HEK293T (cell line): ENCODE data around the gene HTR1B.

Source experiments
- CTCF ChIA-PET: fragments of 350-600 bp; formaldehyde crosslinking; extraction: SDS; loops from one replicate; lab custom pipeline; 2021; ENCODE audit warnings: antibody characterized with exemption, inconsistent platforms; lab: Yijun Ruan, JAX
- POLR2A ChIA-PET: fragments of 350-600 bp; formaldehyde crosslinking; extraction: SDS; loops from one replicate; lab custom pipeline; 2020; ENCODE audit warnings: antibody characterized with exemption, inconsistent platforms; lab: Yijun Ruan, JAX
- DNase-seq: peaks from one replicate; pipeline ENCODE4 v3.0.0; 2012; ENCODE audit warnings: mixed read lengths; ENCODE audit errors: extremely low spot score
- ARNT ChIP-seq: fragments of 450-650 bp; IDR thresholded peaks from 2 replicates; pipeline ENCODE4 v1.6.1; 2017; ENCODE audit warnings: mild to moderate bottlenecking
- BHLHE40 ChIP-seq: fragments of 450-650 bp; IDR thresholded peaks from 2 replicates; pipeline ENCODE4 v1.6.1; 2016; ENCODE audit warnings: mild to moderate bottlenecking, moderate library complexity, borderline replicate concordance
- CTBP1 ChIP-seq: fragments of 450-650 bp; IDR thresholded peaks from 2 replicates; pipeline ENCODE4 v1.6.1; 2016; ENCODE audit warnings: borderline replicate concordance
- ELF4 ChIP-seq: fragments of 450-650 bp; IDR thresholded peaks from 2 replicates; pipeline ENCODE4 v1.6.1; 2017; ENCODE audit warnings: antibody characterized with exemption
- FOXA1 ChIP-seq: fragments of 450-650 bp; IDR thresholded peaks from 2 replicates; pipeline ENCODE4 v1.6.1; 2016; ENCODE audit warnings: mild to moderate bottlenecking
- FOXK2 ChIP-seq: fragments of 450-650 bp; IDR thresholded peaks from 2 replicates; pipeline ENCODE4 v1.6.1; 2016; ENCODE audit warnings: mild to moderate bottlenecking
- FOXM1 ChIP-seq: fragments of 450-650 bp; IDR thresholded peaks from 2 replicates; pipeline ENCODE4 v1.6.1; 2017; ENCODE audit warnings: mild to moderate bottlenecking, borderline replicate concordance
- HDGF ChIP-seq: fragments of 450-650 bp; IDR thresholded peaks from 2 replicates; pipeline ENCODE4 v1.6.1; 2017; ENCODE audit warnings: antibody characterized with exemption, borderline replicate concordance
- L3MBTL2 ChIP-seq: fragments of 450-650 bp; conservative IDR thresholded peaks from 2 replicates; pipeline ENCODE4 v1.6.1; 2016; ENCODE audit warnings: mild to moderate bottlenecking
- LEF1 ChIP-seq: fragments of 450-650 bp; IDR thresholded peaks from 2 replicates; pipeline ENCODE4 v1.6.1; 2017; ENCODE audit warnings: mild to moderate bottlenecking, borderline replicate concordance
- NFRKB ChIP-seq: fragments of 450-650 bp; IDR thresholded peaks from 2 replicates; pipeline ENCODE4 v1.6.1; 2016; ENCODE audit warnings: mild to moderate bottlenecking, moderate library complexity
- PKNOX1 ChIP-seq: fragments of 450-650 bp; IDR thresholded peaks from 2 replicates; pipeline ENCODE4 v1.6.1; 2016
- SP1 ChIP-seq: fragments of 450-650 bp; IDR thresholded peaks from 2 replicates; pipeline ENCODE4 v1.6.1; 2017
- SUZ12 ChIP-seq: fragments of 450-650 bp; IDR thresholded peaks from 2 replicates; pipeline ENCODE4 v1.6.1; 2016; ENCODE audit warnings: mild to moderate bottlenecking
- TARDBP ChIP-seq: fragments of 450-650 bp; IDR thresholded peaks from 2 replicates; pipeline ENCODE4 v1.6.1; 2016
- ZNF384 ChIP-seq: fragments of 450-650 bp; IDR thresholded peaks from 2 replicates; pipeline ENCODE4 v1.6.1; 2016

Gene HTR1B

GRCh38 chr6:77466055-77466450, 2.8 kb upstream of the HTR1B start:
- ChIA-PET CTCF (no interaction called here), POLR2A (no interaction called here)
- peak; percentile 21 for DNase-seq
- TF ChIP-seq HDGF, result no peak

GRCh38 chr6:77464495-77464867, 1.2 kb upstream of the HTR1B start:
- no peak for TF ChIP-seq NFRKB
- TF ChIP-seq TARDBP, result no peak
- TF ChIP-seq BHLHE40, result no peak
- POLR2A ChIA-PET, result no interaction called here
- CTCF ChIA-PET, result no interaction called here
- DNase-seq, result no peak

GRCh38 chr6:77463861-77464494, 687 bp upstream of the HTR1B start:
- TF ChIP-seq PKNOX1, result no peak
- TF ChIP-seq FOXM1, result no peak
- no peak for TF ChIP-seq FOXA1
- ChIA-PET CTCF (no interaction called here), POLR2A (no interaction called here)
- no peak for DNase-seq

GRCh38 chr6:77462359-77463307, 658 bp downstream of the HTR1B start:
- TF ChIP-seq FOXK2 (no peak), LEF1 (no peak), L3MBTL2 (no peak), SUZ12 (no peak), PKNOX1 (no peak), SP1 (no peak), CTBP1 (no peak), NFRKB (no peak), ZNF384 (no peak), FOXM1 (no peak), FOXA1 (no peak), ARNT (no peak), ELF4 (no peak), TARDBP (no peak)
- no peak for DNase-seq
- CTCF ChIA-PET, result interaction anchor here (0.5 to 1.2 kb wide), 2 partner anchors 15 to 1314 kb away, joined by 3 read pairs; no protein-coding TSS in a partner anchor
- POLR2A ChIA-PET, result no interaction called here

- ChIA-PET POLR2A (no interaction called here), CTCF (no interaction called here)
- DNase-seq, result no peak
- TF ChIP-seq ZNF384 (no peak), ARNT (no peak), FOXK2 (no peak), LEF1 (no peak), BHLHE40 (no peak), SP1 (no peak), L3MBTL2 (no peak), NFRKB (no peak)
Measured at GRCh38 chr6:77461796-77462195, 1.5 kb downstream of the HTR1B start.

- ChIA-PET CTCF (interaction anchor here (0.7 kb wide), 1 partner anchor 35 kb away, joined by 3 read pairs; no protein-coding TSS in a partner anchor), POLR2A (no interaction called here)
- no peak for TF ChIP-seq LEF1
- TF ChIP-seq HDGF, result no peak
- TF ChIP-seq L3MBTL2, result no peak
- no peak for TF ChIP-seq TARDBP
- TF ChIP-seq FOXM1, result no peak
- no peak for TF ChIP-seq FOXA1
- TF ChIP-seq PKNOX1, result no peak
- no peak for TF ChIP-seq ZNF384
- TF ChIP-seq SUZ12, result no peak
- TF ChIP-seq ARNT, result no peak
- TF ChIP-seq FOXK2, result no peak
- no peak for TF ChIP-seq ELF4
- TF ChIP-seq CTBP1, result no peak
- TF ChIP-seq BHLHE40, result no peak
- no peak for TF ChIP-seq SP1
- no peak for TF ChIP-seq NFRKB
- DNase-seq, result no peak
Measured at GRCh38 chr6:77458421-77458820, 4.9 kb downstream of the HTR1B start.
